CD8-positive, alpha-beta memory T cell (primary cell): ENCODE measurements around the gene EID3. TPM values are rescaled to one million over a fixed set of nuclear protein-coding genes. Genes with fewer than 3 reads are reported as not detected.

Experiments used
- CTCF ChIA-PET: fragments of 350-600 bp; sonication (Branson Sonifier 250); formaldehyde crosslinking; loops from one replicate; lab custom pipeline; 2021; ENCODE audit warnings: antibody characterized with exemption; lab: Charles Lee
- POLR2A ChIA-PET: fragments of 350-600 bp; sonication (Branson Sonifier 250); formaldehyde crosslinking; loops from one replicate; lab custom pipeline; 2021; ENCODE audit warnings: antibody characterized with exemption; lab: Charles Lee
- DNase-seq, 5 donors: peaks; one replicate each; pipeline versions ENCODE4 v3.0.0 to v3.0.0-alpha.2; 2020 to 2022; ENCODE audit warnings: mixed read lengths in 1 of 5
- H3K27ac ChIP-seq: one replicate; pipeline ENCODE4 v1.7.0; 2013; ENCODE audit warnings: low read depth, mild to moderate bottlenecking, low read length, moderate library complexity
- H3K27me3 ChIP-seq: 2 replicates; pipeline ENCODE4 v1.7.0; 2013; ENCODE audit warnings: low read length, mild to moderate bottlenecking; ENCODE audit not compliant: insufficient read depth, poor library complexity, severe bottlenecking
- H3K36me3 ChIP-seq: 2 replicates; pipeline ENCODE4 v1.7.0; 2013; ENCODE audit warnings: mild to moderate bottlenecking, low read length, moderate library complexity; ENCODE audit not compliant: insufficient read depth
- H3K4me1 ChIP-seq: 2 replicates; pipeline ENCODE4 v1.7.0; 2013; ENCODE audit warnings: mild to moderate bottlenecking, low read length, moderate library complexity; ENCODE audit not compliant: insufficient read depth
- H3K4me3 ChIP-seq: 2 replicates; pipeline ENCODE4 v1.7.0; 2013; ENCODE audit warnings: mild to moderate bottlenecking, low read length
- H3K9me3 ChIP-seq: 2 replicates; pipeline ENCODE4 v1.7.0; 2013; ENCODE audit warnings: mild to moderate bottlenecking, low read length
- H3K27ac Mint-ChIP-seq, 8 donors: one replicate each; pipeline ENCODE4 v1.8.0; 2020 to 2021; ENCODE audit warnings: mixed read lengths in 8 of 8, mild to moderate bottlenecking in 6 of 8, inconsistent platforms in 3 of 8, moderate library complexity in 3 of 8
- H3K27me3 Mint-ChIP-seq, 2 donors: one replicate each; pipeline ENCODE4 v1.8.0; 2020 to 2021; ENCODE audit warnings: mixed read lengths in 2 of 2, mild to moderate bottlenecking in 1 of 2, moderate library complexity in 1 of 2
- H3K36me3 Mint-ChIP-seq, 3 donors: one replicate each; pipeline ENCODE4 v1.8.0; 2020 to 2021; ENCODE audit warnings: mixed read lengths in 3 of 3, inconsistent platforms in 1 of 3, mild to moderate bottlenecking in 1 of 3
- H3K4me1 Mint-ChIP-seq, 3 donors: one replicate each; pipeline ENCODE4 v1.8.0; 2020 to 2021; ENCODE audit warnings: mixed read lengths in 3 of 3, inconsistent platforms in 1 of 3, mild to moderate bottlenecking in 1 of 3
- H3K4me3 Mint-ChIP-seq, 7 donors: one replicate each; pipeline ENCODE4 v1.8.0; 2020 to 2021; ENCODE audit warnings: mixed read lengths in 7 of 7, mild to moderate bottlenecking in 6 of 7, moderate library complexity in 4 of 7, inconsistent platforms in 2 of 7
- H3K9me3 Mint-ChIP-seq, 5 donors: one replicate each; pipeline ENCODE4 v1.8.0; 2020 to 2022; ENCODE audit warnings: mixed read lengths in 5 of 5, mild to moderate bottlenecking in 3 of 5, moderate library complexity in 2 of 5, inconsistent platforms in 1 of 5
- polyA plus RNA-seq: library from polyadenylated mRNA; unstranded; fragments of 300-500 nt; fragmentation: Illumina TruSeq; gene quantifications from one replicate; pipeline ENCODE4 v1.2.3, GENCODE V29; 2021
- total RNA-seq, 2 experiments: library from RNA; stranded (reverse); gene quantifications; one replicate each; pipeline ENCODE4 v1.2.3, GENCODE V29; 2021

Gene EID3
- total and polyA plus RNA-seq, 3 experiments from 2014 or later, result 7.7 to 13.5 (median 8.3) TPM

GRCh38 chr12:104345234-104346066, 41.9 kb downstream of the EID3 start:
- Mint-ChIP-seq H3K27me3 (peaks cover 0 to 1% of the 10 kb centered on the region in 2 donors), H3K36me3 (peaks cover 3 to 69% (median 8%) of the 10 kb centered on the region in 3 donors), H3K9me3 (no peaks in the 10 kb centered on the region), H3K27ac (peak overlapping the region in 2 of 8 donors; percentile 19 to 25), H3K4me1 (peaks cover 0 to 3% (median 0%) of the 10 kb centered on the region in 3 donors), H3K4me3 (no peak overlapping the region)
- H3K4me1 ChIP-seq, result no peaks in the 10 kb centered on the region
- no peak for DNase-seq
- H3K27me3 ChIP-seq, result no peaks in the 10 kb centered on the region
- H3K4me3 ChIP-seq, result no peak overlapping the region
- ChIA-PET CTCF (interaction anchor here (0.5 kb wide), 1 partner anchor 108 kb away, joined by 3 read pairs; no protein-coding TSS in a partner anchor), POLR2A (no interaction called here)
- peaks cover 17% of the 10 kb centered on the region for H3K36me3 ChIP-seq
- H3K27ac ChIP-seq, result no peak overlapping the region
- no peaks in the 10 kb centered on the region for H3K9me3 ChIP-seq

GRCh38 chr12:104347374-104348075, 44.0 kb downstream of the EID3 start:
- no peaks in the 10 kb centered on the region for H3K27me3 ChIP-seq
- no peaks in the 10 kb centered on the region for H3K4me1 ChIP-seq
- Mint-ChIP-seq H3K27me3 (no peaks in the 10 kb centered on the region), H3K4me3 (no peak overlapping the region), H3K27ac (peak overlapping the region in 1 of 8 donors; percentile 14), H3K4me1 (peaks cover 0 to 2% (median 0%) of the 10 kb centered on the region in 3 donors), H3K9me3 (no peaks in the 10 kb centered on the region), H3K36me3 (peaks cover 3 to 67% (median 10%) of the 10 kb centered on the region in 3 donors)
- no peaks in the 10 kb centered on the region for H3K9me3 ChIP-seq
- H3K27ac ChIP-seq, result no peak overlapping the region
- no peak overlapping the region for H3K4me3 ChIP-seq
- ChIA-PET CTCF (no interaction called here), POLR2A (no interaction called here)
- no peak for DNase-seq
- H3K36me3 ChIP-seq, result peaks cover 17% of the 10 kb centered on the region

- H3K4me1 ChIP-seq, result no peaks in the 10 kb centered on the region
- peaks cover 0 to 62% (median 8%) of the 10 kb centered on the region in 3 donors for H3K36me3 Mint-ChIP-seq
- no peak overlapping the region for H3K4me3 Mint-ChIP-seq
- no peaks in the 10 kb centered on the region for H3K27me3 Mint-ChIP-seq
- H3K27ac Mint-ChIP-seq, result no peak overlapping the region
- H3K27me3 ChIP-seq, result no peaks in the 10 kb centered on the region
- H3K27ac ChIP-seq, result no peak overlapping the region
- ChIA-PET POLR2A (no interaction called here), CTCF (no interaction called here)
- peaks cover 12% of the 10 kb centered on the region for H3K36me3 ChIP-seq
- DNase-seq, result no peak
- H3K4me1 Mint-ChIP-seq, result no peaks in the 10 kb centered on the region
- H3K9me3 Mint-ChIP-seq, result no peaks in the 10 kb centered on the region
- no peaks in the 10 kb centered on the region for H3K9me3 ChIP-seq
- no peak overlapping the region for H3K4me3 ChIP-seq
Measured at GRCh38 chr12:104348283-104348993, 44.9 kb downstream of the EID3 start.

- Histone ChIP-seq H3K27me3 (no peaks in the 10 kb centered on the region), H3K27ac (no peak overlapping the region), H3K4me3 (no peak overlapping the region), H3K4me1 (no peaks in the 10 kb centered on the region), H3K36me3 (peaks cover 12% of the 10 kb centered on the region), H3K9me3 (no peaks in the 10 kb centered on the region)
- ChIA-PET CTCF (no interaction called here), POLR2A (no interaction called here)
- H3K4me3 Mint-ChIP-seq, result no peak overlapping the region
- no peaks in the 10 kb centered on the region for H3K9me3 Mint-ChIP-seq
- H3K36me3 Mint-ChIP-seq, result peaks cover 0 to 62% (median 8%) of the 10 kb centered on the region in 3 donors
- H3K27ac Mint-ChIP-seq, result no peak overlapping the region
- H3K27me3 Mint-ChIP-seq, result no peaks in the 10 kb centered on the region
- DNase-seq, result no peak
- no peaks in the 10 kb centered on the region for H3K4me1 Mint-ChIP-seq
Measured at GRCh38 chr12:104348994-104349494, 45.5 kb downstream of the EID3 start.

- CTCF ChIA-PET, result interaction anchor here (1.2 to 1.8 kb wide), 2 partner anchors 13 to 135 kb away, joined by 3 to 6 read pairs; partner anchors contain the start of gene TXNRD1
- peaks cover 0 to 56% (median 9%) of the 10 kb centered on the region in 3 donors for H3K36me3 Mint-ChIP-seq
- no peaks in the 10 kb centered on the region for H3K4me1 ChIP-seq
Measured at GRCh38 chr12:104350211-104351056, 46.9 kb downstream of the EID3 start.

GRCh38 chr12:104351057-104351983, 47.8 kb downstream of the EID3 start:
- no peaks in the 10 kb centered on the region for H3K9me3 Mint-ChIP-seq
- ChIA-PET POLR2A (no interaction called here), CTCF (interaction anchor here (0.8 to 1.8 kb wide), 4 partner anchors 12 to 136 kb away, joined by 3 to 6 read pairs (median 4); partner anchors contain the start of gene TXNRD1)
- H3K36me3 Mint-ChIP-seq, result peaks cover 0 to 54% (median 9%) of the 10 kb centered on the region in 3 donors
- Histone ChIP-seq H3K36me3 (peaks cover 12% of the 10 kb centered on the region), H3K4me1 (no peaks in the 10 kb centered on the region), H3K9me3 (no peaks in the 10 kb centered on the region), H3K27ac (no peak overlapping the region), H3K27me3 (no peaks in the 10 kb centered on the region), H3K4me3 (no peak overlapping the region)
- H3K27ac Mint-ChIP-seq, result peak overlapping the region in 2 of 8 donors; percentile 36 to 39
- H3K4me1 Mint-ChIP-seq, result no peaks in the 10 kb centered on the region
- no peak for DNase-seq
- H3K4me3 Mint-ChIP-seq, result no peak overlapping the region
- H3K27me3 Mint-ChIP-seq, result no peaks in the 10 kb centered on the region

More at GRCh38 chr12:104350211-104351056, 46.9 kb downstream of the EID3 start:
- Histone ChIP-seq H3K4me3 (no peak overlapping the region), H3K36me3 (peaks cover 12% of the 10 kb centered on the region), H3K27me3 (no peaks in the 10 kb centered on the region), H3K9me3 (no peaks in the 10 kb centered on the region), H3K27ac (no peak overlapping the region)
- DNase-seq, result no peak
- Mint-ChIP-seq H3K4me3 (no peak overlapping the region), H3K4me1 (no peaks in the 10 kb centered on the region), H3K9me3 (no peaks in the 10 kb centered on the region), H3K27me3 (no peaks in the 10 kb centered on the region), H3K27ac (no peak overlapping the region)
- POLR2A ChIA-PET, result no interaction called here
